HG03064 (cell line): ENCODE measurements around the gene TLCD3B.
"Not testable (repeated sequence)": the region's sequence is repeated elsewhere in the genome, so short reads cannot be mapped to it uniquely, and the experiment has no call there.

ENCODE experiments used
- ATAC-seq: cut with Tn5 transposase; IDR thresholded peaks from one replicate; pipeline ENCODE4 v1.9.1; 2021; ENCODE audit warnings: low read depth; ENCODE audit not compliant: unreplicated experiment

The TLCD3B gene

GRCh38 chr16:30027588-30028437, 3.3 kb downstream of the TLCD3B start:
- ATAC-seq, result no peak

GRCh38 chr16:30026449-30026848, 4.6 kb downstream of the TLCD3B start:
- no peak for ATAC-seq

GRCh38 chr16:30025574-30025973, 5.5 kb downstream of the TLCD3B start:
- ATAC-seq, result no peak

- no peak for ATAC-seq
Measured at GRCh38 chr16:30025156-30025555, 5.9 kb downstream of the TLCD3B start.

GRCh38 chr16:30024451-30024850, 6.6 kb downstream of the TLCD3B start:
- no peak for ATAC-seq

- no peak for ATAC-seq
Measured at GRCh38 chr16:30023586-30023985, 7.5 kb downstream of the TLCD3B start.

GRCh38 chr16:30022887-30023286, 8.2 kb downstream of the TLCD3B start, which contains the start of gene C16orf92:
TSS of gene C16orf92 (plus strand) at chr16:30023198. CDS start at chr16:30023341, 143 bp downstream.
- ATAC-seq, result no peak

GRCh38 chr16:30018731-30019158, 12.3 kb downstream of the TLCD3B start:
- no peak for ATAC-seq

GRCh38 chr16:30017937-30018336, 13.1 kb downstream of the TLCD3B start:
- ATAC-seq, result not testable (repeated sequence)

GRCh38 chr16:30017277-30017656, 13.8 kb downstream of the TLCD3B start:
- no peak for ATAC-seq

- no peak for ATAC-seq
Measured at GRCh38 chr16:30016555-30017276, 14.4 kb downstream of the TLCD3B start.

- not testable (repeated sequence) for ATAC-seq
Measured at GRCh38 chr16:30015450-30015849, 15.6 kb downstream of the TLCD3B start.

- ATAC-seq, result not testable (repeated sequence)
Measured at GRCh38 chr16:30012598-30012997, 18.5 kb downstream of the TLCD3B start.

GRCh38 chr16:30011714-30012504, 19.2 kb downstream of the TLCD3B start:
- no peak for ATAC-seq

- ATAC-seq, result no peak
Measured at GRCh38 chr16:30010844-30011713, 20.0 kb downstream of the TLCD3B start, which contains the start of gene DOC2A. TSS of gene DOC2A (minus strand) at chr16:30011027. CDS start at chr16:30010222, 805 bp downstream.

- ATAC-seq, result no peak
Measured at GRCh38 chr16:30009990-30010843, 20.9 kb downstream of the TLCD3B start.

- no peak for ATAC-seq
Measured at GRCh38 chr16:30009085-30009862, 21.8 kb downstream of the TLCD3B start.

- no peak for ATAC-seq
Measured at GRCh38 chr16:30007378-30007895, 23.6 kb downstream of the TLCD3B start.
